ENCODE data around the gene C4BPB. TPM values are rescaled to one million over a fixed set of nuclear protein-coding genes. Genes with fewer than 3 reads are reported as not detected.

Gene C4BPB
- polyA plus RNA-seq, 1 donor (not counting 4 experiments of a cell fraction or from before 2014, with no cell fraction given): not detected

GRCh38 chr1:207070811-207071210 is 17.8 kb upstream of the C4BPB start:
- H3K4me3 ChIP-seq (ENCODE audit: control insufficient read depth in 2 of 3, extremely low read depth in 1 of 3, insufficient read depth in 2 of 3, low read depth in 1 of 3, low read length in 3 of 3): no peak overlapping the region
- peaks cover 25% of the 10 kb centered on the region for H3K4me1 ChIP-seq (ENCODE audit: control insufficient read depth, extremely low read depth, insufficient read depth, low read length)
- dilution Hi-C loops (cut with MboI; ENCODE audit: extremely low pct_ligation_motif_present, low sequenced_read_pairs): no loop called here
- no peaks in the 10 kb centered on the region for H3K79me2 ChIP-seq (ENCODE audit: control insufficient read depth, insufficient read depth, low read length)
- H3K36me3 ChIP-seq (ENCODE audit: control insufficient read depth in 2 of 2, extremely low read depth in 1 of 2, insufficient read depth in 2 of 2, low read length in 2 of 2): peaks cover 31% of the 10 kb centered on the region in 2 experiments
- no peak for FAIRE-seq
- H3K27me3 ChIP-seq (ENCODE audit: control insufficient read depth, extremely low read depth, insufficient read depth, low read length): no peaks in the 10 kb centered on the region
- H3K9me1 ChIP-seq (ENCODE audit: control insufficient read depth, extremely low read depth, insufficient read depth, low read length): no peaks in the 10 kb centered on the region
- no peak overlapping the region for H2AFZ ChIP-seq (ENCODE audit: control insufficient read depth, low read length)
- DNase-seq (ENCODE audit: low read depth, low spot score): no peak
- no peak for TF ChIP-seq CTCF (optimal IDR thresholded peaks at IDR 0.05 in 1 of 3, IDR thresholded peaks at IDR 0.05 in 1 of 3, conservative IDR thresholded peaks at IDR 0.05 in 1 of 3; ENCODE audit: extremely low read depth in 1 of 3, insufficient read depth in 2 of 3, low read length in 3 of 3)
- TF ChIP-seq EZH2 (IDR thresholded peaks at IDR 0.05; ENCODE audit: low read length): no peak
- no peak overlapping the region for H3K4me2 ChIP-seq (ENCODE audit: control insufficient read depth, extremely low read depth, insufficient read depth, low read depth, low read length)
- no peak overlapping the region for H3K9ac ChIP-seq (ENCODE audit: control insufficient read depth, extremely low read depth, insufficient read depth, low read length)
- no peaks in the 10 kb centered on the region for H4K20me1 ChIP-seq (ENCODE audit: control insufficient read depth, extremely low read depth, insufficient read depth, low read length)
- H3K27ac ChIP-seq (ENCODE audit: control insufficient read depth, insufficient read depth, low read length): no peak overlapping the region
- H3K9me3 ChIP-seq (ENCODE audit: control insufficient read depth, low read depth, low read length): no peaks in the 10 kb centered on the region

GRCh38 chr1:207071426-207071825 is 17.2 kb upstream of the C4BPB start:
- Histone ChIP-seq H3K9me3 (ENCODE audit: control insufficient read depth, low read depth, low read length) (no peaks in the 10 kb centered on the region), H3K36me3 (ENCODE audit: control insufficient read depth in 2 of 2, extremely low read depth in 1 of 2, insufficient read depth in 2 of 2, low read length in 2 of 2) (peaks cover 28 to 31% of the 10 kb centered on the region in 2 experiments)

More at GRCh38 chr1:207071426-207071825, 17.2 kb upstream of the C4BPB start:
- H3K27me3 ChIP-seq (ENCODE audit: control insufficient read depth, extremely low read depth, insufficient read depth, low read length): no peaks in the 10 kb centered on the region
- no peak for TF ChIP-seq EZH2 (IDR thresholded peaks at IDR 0.05; ENCODE audit: low read length)
- TF ChIP-seq CTCF (optimal IDR thresholded peaks at IDR 0.05 in 1 of 3, IDR thresholded peaks at IDR 0.05 in 1 of 3, conservative IDR thresholded peaks at IDR 0.05 in 1 of 3; ENCODE audit: extremely low read depth in 1 of 3, insufficient read depth in 2 of 3, low read length in 3 of 3): no peak
- peaks cover 29% of the 10 kb centered on the region for H3K4me1 ChIP-seq (ENCODE audit: control insufficient read depth, extremely low read depth, insufficient read depth, low read length)
- DNase-seq (ENCODE audit: low read depth, low spot score): no peak
- no peak overlapping the region for H3K4me3 ChIP-seq (ENCODE audit: control insufficient read depth in 2 of 3, extremely low read depth in 1 of 3, insufficient read depth in 2 of 3, low read depth in 1 of 3, low read length in 3 of 3)
- H3K9me1 ChIP-seq (ENCODE audit: control insufficient read depth, extremely low read depth, insufficient read depth, low read length): no peaks in the 10 kb centered on the region
- no peak for FAIRE-seq
- H3K4me2 ChIP-seq (ENCODE audit: control insufficient read depth, extremely low read depth, insufficient read depth, low read depth, low read length): no peak overlapping the region
- H2AFZ ChIP-seq (ENCODE audit: control insufficient read depth, low read length): no peak overlapping the region
- dilution Hi-C loops (cut with MboI; ENCODE audit: extremely low pct_ligation_motif_present, low sequenced_read_pairs): no loop called here
- no peak overlapping the region for H3K27ac ChIP-seq (ENCODE audit: control insufficient read depth, insufficient read depth, low read length)
- H3K79me2 ChIP-seq (ENCODE audit: control insufficient read depth, insufficient read depth, low read length): no peaks in the 10 kb centered on the region
- no peaks in the 10 kb centered on the region for H4K20me1 ChIP-seq (ENCODE audit: control insufficient read depth, extremely low read depth, insufficient read depth, low read length)
- no peak overlapping the region for H3K9ac ChIP-seq (ENCODE audit: control insufficient read depth, extremely low read depth, insufficient read depth, low read length)
